Cerebellar nuclear complex (tissue), 1 donor: ENCODE results near the gene CSNK1G1.

Source experiments
- DNase-seq, 2 experiments: peaks; one replicate each; lab custom pipeline; 2025; lab: John Stamatoyannopoulos, UW

CSNK1G1 gene

DNA sequence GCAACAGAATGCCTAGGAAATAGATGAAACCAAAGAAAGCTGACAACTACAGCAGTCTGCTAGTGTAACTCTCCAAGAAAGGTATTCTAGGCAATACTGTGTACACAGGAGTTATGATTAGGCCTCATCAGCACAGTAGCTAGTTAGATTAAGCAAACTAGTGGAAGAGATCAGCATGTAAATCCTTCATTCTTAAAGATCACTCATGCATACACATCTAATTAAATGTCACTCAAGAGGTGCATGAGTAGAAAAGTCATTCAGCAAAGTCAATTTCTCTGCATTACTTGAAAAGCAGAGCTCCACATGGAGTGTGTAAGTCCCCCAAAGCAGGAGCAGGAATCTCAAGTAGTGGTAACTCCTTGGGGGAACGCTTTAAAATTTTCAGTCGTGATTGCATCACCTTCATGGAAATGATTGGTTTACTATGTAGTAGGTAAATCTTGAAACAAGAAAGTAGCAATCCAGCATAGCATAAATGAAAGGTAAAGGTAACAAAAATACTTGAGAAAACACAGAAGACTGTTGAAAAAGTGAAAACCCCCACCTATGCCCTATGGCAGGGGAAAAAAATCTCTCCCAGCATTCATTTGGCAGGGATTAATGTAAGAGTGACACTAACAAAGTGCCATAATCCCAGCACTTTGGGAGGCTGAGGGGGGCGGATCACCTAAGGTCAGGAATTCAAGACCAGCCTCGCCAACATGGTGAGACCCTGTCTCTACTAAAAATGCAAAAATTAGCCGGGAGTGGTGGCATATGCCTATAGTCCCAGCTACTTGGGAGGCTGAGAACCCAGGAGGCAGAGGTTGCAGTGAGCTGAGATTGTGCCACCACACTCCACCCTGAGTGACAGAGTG, 163.8 kb downstream of the CSNK1G1 start:
- no peak for DNase-seq

DNA sequence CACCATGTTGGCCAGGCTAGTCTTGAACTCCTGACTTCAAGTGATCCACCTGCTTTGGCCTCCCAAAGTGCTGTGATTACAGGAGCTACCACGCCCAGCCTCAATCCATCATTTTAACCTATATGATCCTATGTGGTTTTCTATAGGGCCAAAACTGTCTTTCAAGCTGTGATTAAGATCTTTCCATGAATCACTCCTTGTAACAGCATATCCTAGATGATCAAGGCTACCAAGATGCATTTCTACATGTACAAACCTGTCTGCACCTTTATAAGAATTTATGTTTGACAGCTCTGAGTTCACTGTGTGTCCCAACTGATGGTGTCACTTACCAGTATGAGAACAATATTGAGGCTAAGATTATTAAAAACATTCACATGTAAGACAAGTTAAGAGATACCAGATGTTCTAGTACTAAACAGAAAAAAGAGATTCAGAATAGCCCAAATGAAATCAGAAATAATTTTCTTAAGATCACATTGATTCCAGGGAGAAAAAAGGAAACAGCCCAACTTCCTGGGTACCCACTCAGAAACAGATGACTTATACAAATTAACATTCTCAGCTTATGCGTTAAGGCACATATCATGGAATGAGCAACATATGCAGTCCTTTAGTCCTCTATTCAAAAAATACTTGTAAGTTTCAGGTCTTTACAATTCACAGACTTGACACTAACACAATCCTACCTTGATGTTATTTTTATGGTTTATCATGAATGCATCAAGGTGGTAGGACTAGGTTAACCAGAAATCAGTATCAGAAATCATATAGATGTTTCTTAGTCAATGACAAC, 168.4 kb downstream of the CSNK1G1 start:
- no peak for DNase-seq

DNA sequence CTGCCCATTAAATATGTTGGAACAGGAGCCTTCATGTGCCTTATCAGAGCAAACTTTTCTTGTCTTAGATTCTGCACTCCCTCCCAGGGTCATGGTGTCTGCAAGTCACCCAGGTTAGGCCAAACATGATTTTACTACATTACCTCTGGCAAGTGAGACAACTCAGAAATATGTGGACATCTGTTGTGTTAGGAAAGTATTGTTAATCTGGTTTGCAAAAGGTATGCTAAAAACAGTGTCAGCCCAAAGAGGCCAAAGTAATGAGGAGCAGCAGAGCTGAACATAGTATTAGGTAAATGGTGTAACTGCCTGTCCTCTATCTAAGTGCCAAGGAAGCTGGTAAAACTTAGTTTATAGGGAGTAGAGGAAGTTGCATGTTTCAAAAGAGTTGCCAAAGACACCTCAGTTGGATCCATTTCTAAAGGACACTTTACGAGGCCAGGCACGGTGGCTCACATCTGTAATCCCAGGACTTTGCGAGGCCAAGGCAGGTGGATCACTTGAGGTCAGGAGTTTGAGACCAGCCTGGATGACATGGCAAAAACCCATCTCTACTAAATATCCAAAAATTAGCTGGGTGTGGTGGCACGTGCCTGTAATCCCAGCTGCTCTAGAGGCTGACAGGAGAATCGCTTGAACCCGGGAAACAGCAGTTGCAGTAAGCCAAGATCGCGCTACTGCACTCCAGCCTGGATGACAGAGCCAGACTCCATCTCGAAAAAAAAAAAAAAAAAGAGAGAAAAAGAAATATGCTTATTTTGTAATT, 170.6 kb downstream of the CSNK1G1 start:
- DNase-seq = no peak

DNA sequence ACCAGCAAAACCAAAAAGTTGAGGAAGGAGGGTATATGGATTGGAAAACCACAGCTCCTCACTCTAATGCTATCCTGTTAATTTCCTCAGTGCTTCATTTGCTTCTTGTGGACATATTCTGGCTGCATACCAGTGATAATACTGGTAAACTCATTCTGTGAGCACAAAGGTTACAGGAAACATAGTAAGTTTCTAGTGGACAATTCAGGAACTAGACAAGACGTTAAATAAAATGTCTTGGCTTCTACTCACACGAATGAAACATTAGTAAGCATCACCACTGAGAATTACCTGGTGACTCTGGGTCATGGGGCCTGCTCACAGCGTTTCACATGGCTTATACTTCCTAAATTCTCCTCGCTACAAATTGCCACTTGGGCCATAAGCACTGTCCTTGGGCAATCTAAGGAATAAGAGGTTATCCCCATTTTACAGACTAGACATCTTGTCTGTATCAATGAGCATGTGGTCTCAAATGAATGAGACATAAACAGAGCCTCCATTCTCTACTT, 173.1 kb downstream of the CSNK1G1 start:
- DNase-seq = no peak

DNA sequence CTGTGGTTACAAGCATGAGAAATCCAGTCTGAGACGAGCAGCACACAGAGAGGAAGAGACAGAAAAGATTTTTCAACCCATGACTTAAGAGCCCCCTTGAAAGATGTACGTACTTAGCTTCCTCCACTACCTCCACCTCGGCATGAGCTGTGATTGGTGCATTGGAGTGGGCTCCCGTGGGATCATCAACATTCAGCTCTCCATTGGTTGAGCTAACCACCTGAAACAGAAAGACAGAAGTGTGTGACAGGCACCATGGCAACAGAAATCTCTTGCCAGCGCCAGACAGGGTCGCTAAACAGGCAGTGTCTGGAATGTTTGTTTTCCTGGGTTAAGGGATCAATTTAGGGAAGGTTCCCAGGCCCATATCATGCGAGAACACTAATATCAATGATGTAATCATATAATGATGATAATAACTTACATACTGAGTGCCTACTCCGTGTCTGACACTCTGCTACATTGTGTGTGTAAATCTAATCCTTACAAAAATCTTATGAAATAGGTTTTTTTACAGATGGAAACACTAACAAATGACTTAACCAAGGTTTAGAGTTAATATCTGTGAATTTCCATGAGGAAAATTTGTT, 175.6 kb downstream of the CSNK1G1 start:
- DNase-seq = no peak

DNA sequence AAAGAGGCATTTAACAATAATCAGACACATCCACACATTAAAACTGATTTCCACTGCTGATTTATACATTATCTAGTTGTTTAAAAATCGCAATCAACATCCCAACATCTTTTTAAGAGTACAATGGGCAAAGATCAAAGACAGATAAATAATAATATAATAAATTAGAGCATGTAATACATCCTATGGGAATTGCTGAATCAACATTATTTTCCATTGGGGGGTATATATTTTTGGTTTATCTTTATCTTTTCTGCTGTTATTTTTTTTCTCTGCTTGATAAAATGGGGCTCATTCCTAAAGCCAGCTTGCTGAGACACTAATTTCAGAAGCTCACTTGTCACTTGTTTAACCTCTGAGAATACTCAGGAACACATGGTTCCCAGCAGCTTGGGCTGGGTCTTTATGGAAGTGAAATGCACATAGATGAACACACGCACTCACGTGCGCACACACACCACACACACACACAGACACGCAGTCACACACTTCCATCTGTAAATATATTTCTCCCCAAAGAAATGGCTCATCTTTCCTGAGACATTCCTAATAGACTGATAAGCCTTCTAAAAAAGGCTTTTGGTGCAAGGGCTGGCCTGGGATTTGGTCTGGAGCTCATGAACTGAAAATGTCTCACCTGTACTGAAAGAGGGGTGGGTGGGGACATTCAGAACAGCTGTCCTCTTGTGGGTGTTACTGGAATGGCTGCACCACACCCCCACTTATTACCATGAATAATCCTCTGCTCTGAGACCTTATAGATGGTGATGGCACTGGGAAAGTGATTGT, 189.7 kb downstream of the CSNK1G1 start:
- DNase-seq = no peak

DNA sequence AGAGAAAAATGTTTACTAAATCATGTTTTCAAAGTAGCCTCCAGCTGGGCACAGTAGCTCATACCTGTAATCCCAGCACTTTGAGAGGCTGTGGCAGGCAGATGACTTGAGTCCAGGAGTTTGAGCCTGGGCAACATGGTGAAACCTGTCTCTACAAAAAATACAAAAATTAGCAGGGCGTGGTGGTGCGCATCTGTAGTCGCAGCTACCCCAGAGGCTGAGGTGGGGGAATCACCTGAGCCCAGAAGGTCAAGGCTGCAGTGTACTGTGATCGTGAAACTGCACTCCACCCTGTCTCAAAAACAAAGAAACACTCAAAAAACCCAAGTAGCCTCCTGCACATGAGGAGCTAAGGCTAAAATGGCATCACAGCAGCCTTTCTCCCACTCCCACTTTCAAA, 191.5 kb downstream of the CSNK1G1 start:
- no peak for DNase-seq

DNA sequence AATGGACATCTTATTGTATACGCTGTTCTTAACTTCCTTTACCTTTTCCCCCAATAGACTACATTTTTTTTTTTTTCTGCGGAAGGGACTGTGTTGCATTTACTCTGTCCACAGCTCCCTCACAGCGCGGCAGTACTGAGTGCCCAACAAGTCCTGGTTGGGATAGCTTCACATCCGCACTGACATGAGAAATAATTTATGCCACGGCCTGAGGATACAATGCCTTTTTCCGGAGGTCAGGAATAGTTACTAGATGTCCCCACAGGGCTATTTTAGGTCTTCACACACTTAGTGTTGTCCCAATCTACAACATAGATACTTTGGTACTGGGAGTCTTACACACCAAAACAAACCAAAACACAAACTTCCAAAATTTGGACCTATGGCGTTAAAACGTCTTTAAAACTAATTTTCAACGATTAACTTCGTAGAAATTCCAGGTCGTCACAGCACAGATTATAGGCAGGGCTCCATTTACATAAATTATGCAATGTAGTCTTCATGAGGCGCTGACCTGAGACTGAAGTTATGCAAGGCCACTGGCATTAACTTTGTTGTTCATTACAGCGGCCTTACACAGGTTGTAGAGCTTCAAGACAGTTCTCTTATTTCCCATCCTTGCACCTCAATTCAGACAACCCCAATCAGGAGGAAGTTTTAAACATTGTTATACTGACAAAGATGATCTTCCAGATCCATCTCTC, 192.2 kb downstream of the CSNK1G1 start:
- DNase-seq = no peak

DNA sequence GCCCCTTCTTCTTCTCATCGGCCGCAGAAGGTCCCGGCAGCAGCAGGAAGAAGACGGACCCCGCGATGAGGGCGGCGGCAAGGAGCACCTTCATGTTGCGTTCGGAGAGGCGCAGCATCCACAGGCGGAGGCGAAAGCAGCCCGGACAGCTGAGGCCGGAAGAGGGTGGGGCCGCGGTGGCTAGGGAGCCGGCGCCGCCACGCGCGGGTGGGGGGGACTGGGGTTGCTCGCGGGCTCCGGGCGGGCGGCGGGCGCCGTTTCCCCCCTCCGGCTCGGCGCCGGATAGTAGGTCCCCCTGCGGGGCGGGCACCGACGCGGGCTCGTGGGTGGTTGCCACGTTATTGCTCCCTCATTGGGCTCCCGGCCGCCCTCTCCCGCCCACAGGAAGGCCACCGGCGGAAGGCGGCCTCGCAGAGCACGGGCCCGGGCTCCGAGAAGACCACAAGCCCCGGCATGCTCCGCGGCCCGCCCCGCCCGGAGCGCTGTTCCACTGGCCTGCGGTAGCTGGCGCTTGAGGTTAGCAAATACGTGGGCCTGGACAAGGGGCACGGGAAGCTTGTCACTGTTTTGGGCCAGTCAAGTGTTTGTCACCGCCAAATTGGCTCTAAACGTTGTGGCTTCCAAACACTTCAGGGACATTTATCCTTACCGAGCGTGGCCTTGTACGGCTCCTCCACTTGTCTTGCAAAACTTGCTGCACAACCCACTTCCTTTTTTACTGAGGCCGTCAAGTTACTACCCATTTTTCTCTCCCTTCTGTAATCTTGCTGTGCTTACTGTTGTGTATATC, 192.9 kb downstream of the CSNK1G1 start, which contains the start of gene PPIB:
PPIB (minus strand) TSS at position 154 of the 790 bp plus-strand sequence; CDS start at position 118, 36 bp downstream.
- peak; percentile 91 to 94 for DNase-seq

DNA sequence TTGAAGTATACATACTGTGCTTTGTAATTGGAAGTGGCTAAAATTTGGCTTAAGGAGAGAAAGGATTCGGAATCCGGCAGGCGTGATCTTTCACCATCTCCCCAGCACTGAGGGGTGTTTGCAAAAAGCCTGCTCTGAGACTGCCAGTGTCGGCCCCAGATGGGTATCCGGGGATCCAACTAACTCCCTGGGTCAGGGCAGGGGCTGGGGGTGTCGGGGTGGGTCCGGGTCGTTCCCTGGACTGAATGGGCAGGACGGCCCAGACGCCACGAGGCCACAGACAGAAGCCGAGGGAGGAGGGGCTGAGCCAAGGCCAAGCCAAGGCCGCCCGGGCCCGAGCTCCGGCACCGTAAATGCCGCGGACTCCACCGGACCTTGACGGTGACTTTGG, 193.5 kb downstream of the CSNK1G1 start:
- no peak for DNase-seq

DNA sequence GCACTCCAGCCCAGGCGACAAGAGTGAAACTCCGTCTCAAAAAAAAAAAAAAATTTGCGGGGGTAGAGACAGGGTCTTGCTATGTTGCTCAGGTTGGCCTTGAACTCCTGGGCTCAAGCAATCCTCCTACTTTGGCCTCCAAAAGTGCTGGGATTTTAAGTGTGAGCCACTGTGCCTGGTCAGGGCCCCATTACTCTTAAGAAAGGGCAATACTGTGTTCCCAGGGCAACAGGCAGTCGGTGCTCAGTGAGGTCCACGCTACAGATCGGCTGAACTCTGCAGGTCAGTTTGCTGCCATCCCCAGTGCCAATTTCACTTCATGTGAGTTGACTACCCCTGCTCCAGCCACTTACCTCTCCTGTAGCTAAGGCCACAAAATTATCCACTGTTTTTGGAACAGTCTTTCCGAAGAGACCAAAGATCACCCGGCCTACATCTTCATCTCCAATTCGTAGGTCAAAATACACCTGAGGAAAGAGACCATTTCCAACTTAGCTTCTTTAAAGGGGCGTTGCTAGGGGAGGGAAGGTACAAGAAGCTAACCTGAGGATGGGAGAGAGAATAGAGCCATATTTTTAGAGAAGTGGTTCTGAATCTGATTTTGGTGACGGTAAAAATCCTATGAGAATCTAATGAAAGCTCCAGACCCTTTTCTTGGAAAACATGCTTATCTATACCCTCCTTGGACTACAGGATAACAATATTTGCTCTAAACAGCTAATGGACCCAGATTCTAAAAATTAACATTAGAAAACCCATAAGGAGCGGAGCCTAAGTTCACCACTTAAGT, 194.1 kb downstream of the CSNK1G1 start:
- DNase-seq = no peak

DNA sequence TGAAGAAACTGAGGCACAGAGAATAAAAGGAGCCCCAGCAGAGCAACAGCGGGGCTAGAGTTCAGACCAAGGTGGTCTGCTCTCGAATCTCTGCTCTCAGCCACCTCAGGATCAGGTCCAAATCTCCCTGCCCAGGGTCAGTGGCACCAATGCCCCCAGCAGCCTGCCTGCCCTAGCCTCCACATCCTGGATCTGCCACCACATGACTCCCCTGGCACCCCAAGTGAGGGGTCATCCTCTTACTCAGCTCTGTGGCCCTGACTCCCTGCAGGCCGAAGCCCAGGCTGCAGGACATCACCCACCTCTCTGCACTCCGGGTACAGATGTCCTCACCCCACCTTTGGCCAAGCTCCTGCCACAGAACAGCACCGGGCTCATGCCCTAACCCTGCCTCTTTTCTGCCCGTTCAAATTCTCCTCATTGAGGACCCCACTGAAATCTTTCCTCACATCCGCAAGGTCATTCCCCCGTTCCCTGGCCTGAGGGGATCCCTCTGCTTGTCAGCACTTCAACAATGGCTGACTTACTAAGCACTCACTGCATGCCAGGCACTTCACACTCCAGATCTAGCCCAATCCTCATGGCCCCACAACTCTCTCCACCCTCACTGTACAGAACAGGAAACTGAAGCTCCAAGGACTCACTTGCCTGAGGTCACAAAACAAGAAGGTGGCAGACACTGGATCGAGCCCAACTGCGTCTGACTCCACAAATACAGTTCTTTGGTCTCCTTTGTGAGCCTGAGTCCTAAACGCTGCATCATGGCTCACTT, 197.4 kb downstream of the CSNK1G1 start:
- DNase-seq = no peak

DNA sequence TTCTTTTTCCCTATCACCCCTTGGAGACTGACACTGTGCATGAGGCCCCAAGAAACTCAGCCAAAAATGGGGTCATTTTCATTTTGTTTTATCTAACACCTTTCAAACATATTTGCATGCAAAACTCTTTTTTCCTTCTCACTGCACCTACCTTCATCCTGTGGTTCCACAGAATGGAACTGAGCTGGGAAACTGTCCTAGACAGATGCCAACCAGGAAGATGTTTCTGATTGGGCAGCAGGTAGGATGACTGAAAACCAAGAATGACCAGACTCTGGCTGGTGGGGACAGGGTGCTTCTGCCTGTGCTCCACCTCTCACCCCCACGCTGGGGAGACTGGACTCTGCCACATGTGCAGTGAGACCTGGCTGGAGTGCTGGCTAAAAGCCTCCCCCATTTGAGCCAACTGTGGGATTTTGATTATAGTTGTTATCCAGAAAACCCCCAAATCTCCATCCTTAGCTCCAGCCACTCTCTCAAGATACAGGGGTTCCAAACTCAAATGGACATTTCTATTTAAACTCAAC, 198.3 kb downstream of the CSNK1G1 start:
- no peak for DNase-seq

DNA sequence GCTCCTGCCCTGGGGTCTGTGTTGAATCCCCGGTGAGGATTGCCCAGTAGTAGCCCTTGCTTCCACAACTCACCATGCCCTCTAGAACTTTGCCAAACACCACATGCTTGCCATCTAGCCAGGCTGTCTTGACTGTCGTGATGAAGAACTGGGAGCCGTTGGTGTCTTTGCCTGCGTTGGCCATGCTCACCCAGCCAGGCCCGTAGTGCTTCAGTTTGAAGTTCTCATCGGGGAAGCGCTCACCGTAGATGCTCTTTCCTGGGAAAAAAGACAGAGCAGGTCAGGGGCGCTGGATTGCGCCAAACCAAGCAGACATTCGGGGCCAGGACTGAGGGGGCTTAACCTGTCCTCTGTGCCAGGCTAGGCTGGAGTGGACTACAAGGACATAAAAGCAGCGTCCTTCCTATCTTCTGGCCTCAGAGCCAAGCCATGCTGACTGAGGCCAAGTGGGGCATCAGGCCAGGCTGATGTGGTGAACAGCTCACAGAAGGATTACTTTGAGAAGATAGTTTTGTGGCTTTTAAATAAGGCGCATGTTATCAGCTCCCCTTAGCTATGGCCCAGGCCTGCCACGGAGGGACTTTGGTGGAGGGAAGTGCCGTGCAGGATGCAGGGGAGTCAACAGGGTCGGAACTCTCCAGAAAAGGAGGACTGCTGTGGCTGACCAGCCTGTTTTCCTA, 199.2 kb downstream of the CSNK1G1 start:
- no peak for DNase-seq

DNA sequence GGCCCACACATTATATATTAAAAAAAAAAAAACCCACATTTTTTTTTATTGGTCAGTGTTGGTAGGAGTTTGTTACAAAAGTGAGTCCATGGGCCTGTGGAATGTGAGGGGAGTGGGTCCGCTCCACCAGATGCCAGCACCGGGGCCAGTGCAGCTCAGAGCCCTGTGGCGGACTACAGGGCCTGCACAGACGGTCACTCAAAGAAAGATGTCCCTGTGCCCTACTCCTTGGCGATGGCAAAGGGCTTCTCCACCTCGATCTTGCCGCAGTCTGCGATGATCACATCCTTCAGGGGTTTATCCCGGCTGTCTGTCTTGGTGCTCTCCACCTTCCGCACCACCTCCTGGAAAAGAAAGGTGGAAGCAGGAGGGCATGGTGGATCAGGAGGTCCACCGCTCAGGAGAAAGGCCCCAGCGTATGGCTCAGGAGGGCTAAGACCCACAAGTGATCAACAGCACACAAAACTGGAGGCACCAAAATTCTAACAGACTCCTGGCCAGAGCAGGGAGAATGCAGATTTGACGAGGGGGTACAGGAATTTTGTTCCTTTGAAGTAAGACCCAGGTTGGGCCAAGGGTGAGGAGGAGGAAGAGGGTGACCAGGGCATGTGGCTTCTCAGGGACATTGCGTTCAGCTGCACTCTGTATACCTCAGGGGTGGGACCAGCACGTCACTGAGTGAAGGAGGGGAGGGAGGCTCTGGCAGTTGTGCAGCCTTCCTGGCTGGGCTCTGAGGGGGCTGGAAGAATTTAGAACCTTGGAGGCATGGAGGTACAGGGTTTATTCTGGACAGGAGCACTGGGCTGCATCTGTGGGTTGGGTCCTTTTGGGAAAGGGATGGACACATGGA, 199.9 kb downstream of the CSNK1G1 start:
- no peak for DNase-seq
